Esophagus muscularis mucosa (tissue), 3 donors: ENCODE data around the gene AHI1.

Experiments used
- CTCF ChIP-seq, 3 experiments: fragments of 200-600 bp in 2 of 3; fragments of 450-650 bp in 1 of 3; sonication (generic) in 2 of 3; IDR thresholded peaks; one replicate each; pipeline ENCODE4 v1.5.1; 2017 to 2019; ENCODE audit warnings: antibody characterized with exemption in 3 of 3, mild to moderate bottlenecking in 2 of 3, moderate library complexity in 1 of 3
- POLR2A ChIP-seq: fragments of 450-650 bp; IDR thresholded peaks from one replicate; pipeline ENCODE4 v1.6.1; 2017; ENCODE audit warnings: antibody characterized with exemption, moderate library complexity, mild to moderate bottlenecking, low read depth
- POLR2AphosphoS5 ChIP-seq, 2 donors: sonication (generic); formaldehyde crosslinking; IDR thresholded peaks; one replicate each; pipeline ENCODE4 v1.6.1; 2017; ENCODE audit warnings: antibody characterized with exemption in 2 of 2

GRCh38 chr6:135233686-135234491 is 263.7 kb downstream of the AHI1 start:
- TF ChIP-seq POLR2A: no peak
- TF ChIP-seq POLR2AphosphoS5 (IDR thresholded peaks at IDR 0.05): no peak
- TF ChIP-seq CTCF (IDR thresholded peaks at IDR 0.05): no peak
